Measurements from ENCODE around the gene MED9.
"Not testable (repeated sequence)": the region's sequence is repeated elsewhere in the genome, so short reads cannot be mapped to it uniquely, and the experiment has no call there.

Gene MED9

GRCh38 chr17:17479209-17479608, 2.4 kb downstream of the MED9 start:
- TF ChIP-seq ZFX (IDR thresholded peaks at IDR 0.05; ENCODE audit: borderline replicate concordance) (no peak), CTCF (IDR thresholded peaks at IDR 0.05) (no peak)
- H3K27ac ChIP-seq, result no peak overlapping the region

GRCh38 chr17:17480593-17481148, 3.9 kb downstream of the MED9 start:
- TF ChIP-seq ZFX (IDR thresholded peaks at IDR 0.05; ENCODE audit: borderline replicate concordance) (no peak), CTCF (IDR thresholded peaks at IDR 0.05) (no peak)
- H3K27ac ChIP-seq, result no peak overlapping the region

GRCh38 chr17:17481860-17482259, 5.1 kb downstream of the MED9 start:
- no peak overlapping the region for H3K27ac ChIP-seq
- TF ChIP-seq CTCF (IDR thresholded peaks at IDR 0.05) (no peak), ZFX (IDR thresholded peaks at IDR 0.05; ENCODE audit: borderline replicate concordance) (no peak)

- no peak overlapping the region for H3K27ac ChIP-seq
- TF ChIP-seq CTCF (IDR thresholded peaks at IDR 0.05) (no peak), ZFX (IDR thresholded peaks at IDR 0.05; ENCODE audit: borderline replicate concordance) (no peak)
Observed at GRCh38 chr17:17484451-17484899, 7.7 kb downstream of the MED9 start.

DNA sequence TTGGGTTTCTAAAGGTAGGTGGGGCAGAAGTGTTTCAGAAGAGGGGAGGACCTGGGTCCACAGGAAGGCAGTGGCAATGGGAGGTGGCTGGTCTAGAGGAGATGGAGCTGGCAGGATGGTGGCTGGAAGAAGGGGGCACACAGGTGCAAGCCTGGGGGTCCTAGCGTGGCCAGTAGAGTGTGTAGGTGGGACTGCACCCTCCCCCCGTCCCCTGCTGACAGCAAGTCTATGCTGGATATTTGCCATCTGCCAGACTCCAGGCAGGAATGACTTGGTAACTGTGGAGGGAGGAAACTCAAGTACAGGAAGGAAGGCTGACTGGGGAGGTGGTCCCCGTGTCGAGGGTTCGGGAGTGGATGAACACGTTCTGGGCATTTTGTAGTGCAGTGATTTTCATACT, 8.6 kb downstream of the MED9 start:
- TF ChIP-seq CTCF (IDR thresholded peaks at IDR 0.05), result no peak
- TF ChIP-seq ZFX (IDR thresholded peaks at IDR 0.05; ENCODE audit: borderline replicate concordance), result no peak

GRCh38 chr17:17486416-17486815, 9.6 kb downstream of the MED9 start:
- not testable (repeated sequence) for H3K27ac ChIP-seq

More for the DNA sequence above, 8.6 kb downstream of the MED9 start:
- no peak overlapping the region for H3K27ac ChIP-seq

- no peak overlapping the region for H3K27ac ChIP-seq
- TF ChIP-seq ZFX (IDR thresholded peaks at IDR 0.05; ENCODE audit: borderline replicate concordance) (no peak), CTCF (IDR thresholded peaks at IDR 0.05) (no peak)
Observed at GRCh38 chr17:17487998-17488397, 11.2 kb downstream of the MED9 start.

GRCh38 chr17:17491031-17491471, 14.3 kb downstream of the MED9 start:
- TF ChIP-seq CTCF (IDR thresholded peaks at IDR 0.05) (no peak), ZFX (IDR thresholded peaks at IDR 0.05; ENCODE audit: borderline replicate concordance) (no peak)
- no peak overlapping the region; the same call in 1 of the 2 replicates for H3K27ac ChIP-seq
